ENCODE measurements around the gene TRAPPC2L.

Gene TRAPPC2L, protein sequence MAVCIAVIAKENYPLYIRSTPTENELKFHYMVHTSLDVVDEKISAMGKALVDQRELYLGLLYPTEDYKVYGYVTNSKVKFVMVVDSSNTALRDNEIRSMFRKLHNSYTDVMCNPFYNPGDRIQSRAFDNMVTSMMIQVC

DNA sequence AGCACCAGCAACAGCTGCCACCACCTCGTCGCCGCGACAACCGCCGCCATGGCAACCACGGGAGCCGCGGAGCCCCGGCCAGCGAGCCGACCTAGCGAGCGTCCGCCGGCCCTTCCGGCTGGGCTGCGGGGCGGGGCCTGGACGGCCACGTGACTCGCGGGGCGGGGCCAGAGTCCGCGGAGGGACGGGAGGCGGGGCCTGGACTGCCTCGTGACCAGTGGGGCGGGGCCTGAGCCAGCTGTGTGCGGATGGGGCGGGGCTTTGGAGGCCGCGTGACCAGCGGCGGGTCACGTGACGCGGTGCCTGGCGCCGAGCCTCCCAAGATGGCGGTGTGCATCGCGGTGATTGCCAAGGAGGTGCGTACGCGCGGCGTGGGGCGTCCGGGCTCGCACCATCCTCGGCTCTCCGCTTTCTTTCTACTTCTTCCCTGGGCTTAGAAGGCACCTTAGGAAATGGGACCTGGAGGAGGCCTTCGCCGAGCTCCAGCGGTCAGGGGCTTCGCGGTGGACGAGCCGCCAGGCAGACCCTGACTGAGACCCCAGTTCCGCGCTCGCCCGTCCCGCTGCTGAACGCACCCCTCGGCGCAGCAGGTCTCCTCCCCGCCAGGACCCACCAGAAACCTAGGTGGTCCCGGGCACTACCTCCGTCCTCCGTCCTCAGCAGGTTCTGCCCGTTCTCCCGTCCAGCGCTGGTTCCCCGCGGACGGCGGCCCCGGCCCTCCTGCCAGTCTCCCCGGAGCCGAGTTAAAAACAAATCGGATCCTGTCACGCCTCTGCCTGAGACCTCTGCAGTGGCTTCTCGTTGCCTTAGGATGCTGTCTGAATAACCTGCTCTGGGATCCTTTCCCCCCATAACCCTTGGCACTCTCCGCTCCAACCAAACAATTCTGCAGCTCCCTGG, at the start of gene TRAPPC2L, which contains the start of gene GALNS:
TSS of gene TRAPPC2L (plus strand) at position 300 of the 900 bp plus-strand sequence. CDS start at position 324, 24 bp downstream.
TSS of gene GALNS (minus strand) at position 120 of the 900 bp plus-strand sequence. CDS start at position 50, 70 bp downstream.
- peak; percentile 63 to 100 (median 98) for DNase-seq

DNA sequence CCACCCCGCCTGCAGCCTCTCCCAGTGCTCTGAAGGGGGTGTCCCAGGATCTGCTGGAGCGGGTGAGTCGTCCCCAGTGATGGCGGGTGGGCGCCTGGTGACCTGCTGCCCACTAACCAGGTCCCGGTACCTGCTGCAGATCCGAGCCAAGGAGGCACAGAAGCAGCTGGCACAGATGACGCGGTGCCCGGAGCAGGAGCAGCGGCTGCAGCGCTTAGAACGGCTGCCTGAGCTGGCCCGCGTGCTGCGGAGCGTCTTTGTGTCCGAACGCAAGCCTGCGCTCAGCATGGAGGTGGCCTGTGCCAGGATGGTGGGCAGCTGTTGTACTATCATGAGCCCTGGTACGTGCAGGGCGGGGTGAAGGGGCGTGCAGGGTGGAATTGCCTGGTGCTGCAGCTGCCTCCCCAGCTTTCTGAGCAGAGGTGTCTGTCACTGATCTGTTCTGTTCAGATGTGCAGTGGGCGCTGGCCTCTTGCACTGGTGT, 49.7 kb upstream of the TRAPPC2L start:
- DNase-seq, result no peak

DNA sequence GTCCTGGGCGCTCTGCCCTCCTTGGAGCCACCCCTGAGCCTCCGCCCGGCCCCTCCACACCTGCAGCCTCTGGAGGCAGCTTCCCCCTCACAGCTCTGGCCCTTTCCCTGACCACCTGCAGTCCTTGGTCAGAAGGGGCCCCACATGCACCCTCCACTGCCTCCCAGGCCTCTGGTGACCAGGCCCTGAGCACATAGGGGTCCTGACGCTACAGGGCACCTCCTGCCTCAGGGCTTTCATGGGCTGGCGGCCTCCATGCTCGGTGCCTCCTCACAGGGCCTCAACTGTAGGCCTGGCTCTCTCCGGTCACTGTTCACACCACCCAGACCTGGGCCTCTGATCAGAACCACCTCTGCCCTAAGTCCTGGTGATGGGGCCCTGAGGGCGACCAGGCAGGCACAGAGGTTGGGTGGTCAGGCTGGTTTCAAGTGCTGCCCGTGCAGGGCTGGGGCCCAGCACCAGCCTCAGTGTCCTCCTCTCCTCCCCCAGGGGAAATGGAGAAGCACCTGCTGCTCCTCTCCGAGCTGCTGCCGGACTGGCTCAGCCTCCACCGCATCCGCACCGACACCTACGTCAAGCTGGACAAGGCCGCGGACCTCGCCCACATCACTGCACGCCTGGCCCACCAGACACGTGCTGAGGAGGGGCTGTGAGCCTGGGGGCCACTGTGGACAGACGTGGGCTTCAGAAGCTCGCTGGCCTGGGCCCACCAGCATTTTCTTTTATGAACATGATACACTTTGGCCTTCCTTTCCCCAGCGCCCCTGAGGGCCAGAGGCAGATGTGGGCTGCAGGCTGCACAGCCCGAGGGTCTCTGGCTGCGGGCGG, 49.1 kb upstream of the TRAPPC2L start:
- no peak for DNase-seq

DNA sequence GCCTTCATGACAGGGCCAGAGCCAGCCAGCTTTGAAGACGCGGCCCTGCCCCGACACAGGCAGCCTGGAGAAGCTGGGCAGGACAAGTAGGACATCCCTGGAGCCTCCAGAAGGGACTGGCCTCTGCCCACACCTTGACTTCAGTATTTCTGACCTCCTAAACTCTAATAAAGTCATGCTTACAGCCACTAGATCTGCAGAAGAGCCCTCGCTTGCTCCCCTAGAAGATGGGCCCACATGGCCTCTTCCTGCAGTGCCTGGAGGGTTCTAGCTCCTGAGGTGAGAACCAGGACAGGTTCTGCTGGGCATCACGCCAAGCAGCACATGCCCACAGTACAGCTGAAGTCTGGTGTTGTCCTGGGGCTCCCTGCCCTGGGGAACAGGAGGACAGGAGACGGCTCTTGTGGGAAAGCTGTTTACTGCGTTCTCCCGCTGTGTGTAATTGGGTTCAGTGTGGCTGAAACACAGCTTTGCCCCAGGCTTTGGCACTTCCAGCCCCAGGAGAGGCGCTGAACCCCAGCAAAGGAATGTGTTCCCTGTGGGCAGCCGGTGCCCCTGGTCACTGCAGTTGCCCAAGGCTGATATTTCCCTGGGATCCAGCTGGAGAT, 47.8 kb upstream of the TRAPPC2L start:
- DNase-seq, result no peak

DNA sequence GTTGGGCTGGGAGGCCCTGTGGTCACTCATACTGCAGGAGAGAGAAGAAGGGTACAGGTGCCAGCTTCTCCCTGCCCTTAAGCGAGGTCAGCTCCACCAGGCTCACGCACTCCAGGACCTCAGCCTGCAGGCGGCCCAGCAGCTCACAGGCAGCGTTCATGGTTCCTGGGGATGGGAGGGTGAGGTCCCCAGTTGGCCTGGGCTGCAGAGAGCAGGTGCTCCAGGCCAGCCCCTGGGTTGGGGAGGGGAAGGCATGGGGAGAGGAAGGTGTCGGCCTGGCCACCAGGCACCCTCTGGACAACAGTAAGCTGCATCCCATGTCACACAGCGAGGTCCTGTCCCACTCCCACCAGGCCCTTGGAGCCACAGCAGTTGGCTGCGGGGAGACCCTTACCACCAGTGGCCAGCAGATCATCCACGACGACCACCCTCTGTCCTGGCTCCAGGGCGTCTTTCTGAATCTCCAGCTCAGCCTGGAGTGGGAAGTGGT, 47.2 kb upstream of the TRAPPC2L start:
- DNase-seq, result no peak

DNA sequence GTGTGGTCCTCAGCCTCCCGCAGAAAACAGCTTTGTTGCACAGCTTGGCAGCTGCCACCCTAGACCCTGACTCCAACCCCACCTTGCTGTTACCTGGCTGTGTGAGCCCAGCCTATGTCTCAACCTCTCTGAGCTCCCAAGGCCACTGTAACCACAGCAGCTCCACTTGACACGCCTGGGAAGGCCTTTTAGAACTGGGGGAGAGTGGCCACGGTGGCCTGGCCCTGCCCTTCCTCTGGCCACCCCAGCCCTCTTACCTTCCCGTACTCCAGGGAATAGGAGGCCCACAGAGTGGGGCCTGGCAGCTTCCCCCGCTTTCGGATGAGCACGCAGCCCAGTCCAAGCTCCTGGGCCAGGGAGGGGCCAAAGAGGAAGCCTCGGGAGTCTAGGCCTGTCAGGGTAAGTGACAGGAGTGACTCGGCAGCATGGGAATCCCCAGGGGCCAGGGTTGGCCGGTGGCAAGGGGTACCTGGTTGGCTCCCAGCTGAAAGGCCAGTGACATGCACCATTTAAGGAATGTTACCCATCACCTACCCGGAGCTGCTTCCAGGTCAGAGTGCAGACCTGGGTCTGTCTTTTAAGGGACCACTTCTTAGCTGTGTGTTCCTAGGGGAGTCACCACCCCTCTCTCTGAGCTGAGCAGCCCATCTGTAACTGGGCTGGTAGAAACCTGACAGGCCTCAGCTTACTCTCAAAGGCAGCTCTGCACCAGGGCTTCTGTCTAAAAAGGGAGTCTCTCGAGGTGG, 46.6 kb upstream of the TRAPPC2L start:
- DNase-seq, result no peak

DNA sequence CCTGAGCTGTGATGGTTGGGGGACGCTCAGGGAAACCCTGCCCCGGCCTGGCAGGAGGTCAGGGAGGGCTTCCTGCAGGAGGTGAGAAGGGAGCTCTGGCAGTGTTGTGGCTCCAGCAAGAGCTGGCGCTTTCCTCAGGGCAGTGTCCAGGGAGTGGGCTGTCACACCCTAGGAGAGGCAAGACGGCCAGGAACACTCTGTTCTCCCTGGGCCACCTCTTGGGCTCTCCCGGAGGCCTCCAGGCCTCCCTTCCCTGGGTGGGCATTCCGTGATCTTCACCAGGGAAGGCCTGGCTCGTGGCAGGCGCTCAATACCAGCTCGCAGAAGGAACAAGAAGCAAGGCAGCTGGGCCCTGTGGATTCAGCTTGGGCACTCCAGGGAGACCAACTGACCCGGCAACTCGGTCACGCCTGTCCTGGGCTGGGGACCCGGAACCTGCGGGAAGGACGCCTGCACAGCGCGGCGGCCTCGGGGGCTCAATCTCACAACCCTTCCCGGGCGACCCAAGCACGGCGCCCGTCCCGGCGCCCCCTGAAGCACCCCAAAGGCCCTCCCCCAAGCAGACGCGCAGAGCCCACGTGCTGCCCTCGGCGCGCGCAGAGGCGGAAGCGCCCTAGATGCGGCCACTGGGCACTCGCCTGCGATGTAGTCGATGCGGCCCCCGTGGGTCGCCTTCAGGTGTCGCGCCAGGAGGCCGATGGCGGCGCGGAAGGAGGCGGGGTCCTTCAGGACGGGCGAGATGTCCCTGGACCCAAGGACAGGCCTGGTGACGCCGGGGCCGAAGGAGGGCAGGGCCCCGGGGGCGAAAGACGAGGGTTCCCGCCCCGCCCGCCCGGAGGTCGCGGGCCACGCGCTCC, 45.8 kb upstream of the TRAPPC2L start:
- DNase-seq, result peak; percentile 52 to 93 (median 81)

DNA sequence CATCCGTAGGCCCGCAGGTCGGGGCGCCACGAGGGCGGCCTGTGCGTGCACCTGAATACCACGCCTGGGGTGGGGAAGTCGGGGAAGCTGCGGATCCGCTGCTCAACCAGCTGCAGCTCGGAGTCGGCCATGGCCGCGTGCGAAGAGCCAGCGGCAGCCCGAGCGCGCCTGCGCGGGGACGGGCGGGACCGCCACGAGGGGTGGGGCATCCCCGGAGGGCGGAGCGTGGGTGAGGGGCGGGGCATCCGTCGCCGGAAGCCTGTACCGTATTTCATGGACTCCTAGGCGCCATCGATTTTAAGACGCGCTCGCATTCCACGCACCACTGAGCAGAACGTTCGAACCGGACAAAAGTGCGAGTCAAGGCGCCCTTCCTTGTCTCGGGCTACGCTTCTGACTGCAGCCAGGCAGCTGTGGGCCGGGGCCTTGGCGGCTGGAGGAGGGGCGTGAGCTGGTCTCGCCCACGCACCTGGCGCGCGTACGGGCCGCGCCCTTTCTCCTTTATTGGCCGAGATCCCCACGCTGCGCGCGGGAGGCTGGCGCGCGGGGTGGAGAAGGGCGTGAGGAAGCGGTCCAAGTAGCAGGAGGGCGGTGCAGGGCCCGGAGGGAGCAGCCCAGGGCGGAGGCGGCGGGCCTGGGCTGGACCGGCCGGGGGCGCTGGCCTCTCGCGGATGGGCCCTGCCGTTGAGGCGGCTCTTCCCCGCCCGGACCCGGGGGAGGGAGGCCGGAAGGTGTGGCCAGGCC, 45.0 kb upstream of the TRAPPC2L start, which contains the start of gene APRT:
TSS of gene APRT (minus strand) at position 160 of the 744 bp plus-strand sequence. CDS start at position 131, 29 bp downstream.
- peak; percentile 59 to 93 (median 88) for DNase-seq

DNA sequence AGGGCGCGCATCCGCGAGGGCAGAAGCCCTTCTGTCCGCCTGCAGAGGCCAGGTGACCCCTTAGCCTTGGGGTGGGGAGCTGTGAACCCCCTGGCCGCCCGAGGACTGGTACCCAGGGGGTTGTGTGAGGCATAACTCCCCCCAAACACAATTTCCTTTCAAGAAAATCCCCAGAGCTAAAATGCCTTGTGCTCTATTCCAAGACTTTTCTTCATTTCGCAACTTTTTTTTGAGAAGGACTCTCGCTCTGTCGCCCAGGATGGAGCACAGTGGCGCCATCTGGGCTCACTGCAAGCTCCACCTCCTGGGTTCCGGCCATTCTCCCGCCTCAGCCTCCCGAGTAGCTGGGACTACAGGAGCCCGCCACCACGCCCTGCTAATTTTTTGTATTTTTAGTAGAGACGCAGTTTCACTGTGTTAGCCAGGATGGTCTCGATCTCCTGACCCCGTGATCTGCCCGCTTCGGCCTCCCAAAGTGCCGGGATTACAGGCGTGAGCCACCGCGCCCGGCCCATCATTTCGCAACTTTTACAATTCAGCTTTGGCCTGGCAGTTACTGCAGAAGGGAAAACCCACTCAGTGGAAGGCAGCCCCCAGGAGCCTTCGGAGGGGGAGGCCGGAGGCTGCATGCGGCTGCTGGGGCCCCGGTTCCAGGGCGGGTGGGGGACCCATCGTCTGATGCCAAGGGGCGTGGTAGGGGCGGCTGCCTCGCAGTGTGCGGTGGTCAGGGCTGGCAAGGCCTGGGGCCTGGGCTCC, 44.2 kb upstream of the TRAPPC2L start:
- DNase-seq, result peak in 3 of 51 donors; percentile 9 to 30 (median 10)

DNA sequence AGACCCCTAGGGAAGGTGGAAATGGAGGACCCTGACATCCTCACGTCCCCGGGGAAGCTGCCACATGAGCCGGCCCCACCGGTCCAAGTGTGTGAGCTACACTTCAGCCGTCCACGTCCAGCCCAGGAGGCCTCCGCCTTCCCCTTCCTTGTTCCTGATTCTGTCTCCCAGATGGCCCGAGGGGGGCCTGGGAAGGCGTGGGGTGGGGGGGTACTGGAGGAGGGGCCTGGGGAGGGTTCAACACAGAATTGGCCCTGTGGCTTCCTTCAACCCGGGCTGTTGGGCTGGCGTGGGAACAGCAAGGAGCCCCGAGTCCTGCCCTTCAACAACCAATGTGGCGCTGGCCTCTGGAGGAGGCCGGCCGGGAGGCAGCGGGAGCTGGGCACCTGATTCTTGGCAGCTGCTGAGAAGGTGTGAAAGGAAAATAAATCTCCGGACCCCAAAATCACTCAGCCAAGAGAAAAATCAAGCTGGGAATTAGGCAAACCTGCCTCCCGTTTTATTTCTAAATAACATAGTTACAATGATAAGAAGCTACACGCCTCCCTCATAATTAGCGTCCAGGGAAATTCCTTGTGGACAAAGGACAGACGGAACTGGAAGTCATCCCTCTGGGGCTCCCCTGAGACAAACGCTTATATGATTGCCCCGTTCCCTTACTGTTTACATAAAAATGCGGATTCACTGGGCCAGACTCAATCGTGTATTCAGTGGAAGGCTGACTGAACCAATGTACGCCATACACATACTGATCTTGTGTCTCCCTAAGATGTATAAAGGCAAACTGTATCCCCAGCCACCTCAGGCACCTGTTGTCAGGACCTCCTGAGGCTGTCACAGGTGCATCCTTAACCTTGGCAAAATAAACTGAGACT, 43.4 kb upstream of the TRAPPC2L start:
- DNase-seq, result no peak

DNA sequence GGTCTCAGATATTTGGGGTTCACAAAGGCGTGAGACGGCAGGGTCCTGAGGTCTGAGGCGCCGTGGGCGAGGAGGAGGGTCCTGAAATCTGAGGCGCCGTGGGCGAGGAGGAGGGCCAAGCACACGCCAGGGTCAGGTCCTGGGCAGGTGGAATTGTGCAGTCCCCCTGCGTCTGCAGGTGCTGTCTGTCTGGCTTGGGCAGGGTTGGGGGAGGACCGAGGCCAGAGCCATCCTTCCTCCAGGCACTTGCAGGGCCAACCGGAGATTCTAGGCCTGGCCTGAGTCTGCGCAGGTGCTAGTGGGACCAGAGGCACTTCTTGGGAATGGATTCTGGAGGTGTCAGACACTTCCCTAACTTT, 42.8 kb upstream of the TRAPPC2L start:
- no peak for DNase-seq

DNA sequence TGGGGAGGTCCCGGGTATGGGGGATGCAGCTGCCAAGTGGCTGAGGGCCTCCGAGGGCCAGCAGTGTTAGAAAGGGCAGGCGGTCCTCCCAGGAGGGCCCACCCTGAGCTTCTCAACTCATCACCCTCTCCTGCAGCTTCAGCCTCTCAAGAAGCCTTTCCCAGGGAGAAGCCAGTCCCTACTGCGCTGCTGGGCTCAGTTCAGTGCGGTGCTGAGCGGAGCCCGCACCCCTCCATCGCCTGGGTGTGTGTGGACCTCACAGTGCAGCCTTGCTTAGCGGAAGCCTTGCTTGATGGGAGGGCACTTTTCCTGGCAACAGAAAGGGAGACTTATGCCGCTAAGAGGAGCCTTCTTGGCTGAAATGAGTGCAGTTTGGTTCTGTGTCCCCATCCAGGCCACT, 41.7 kb upstream of the TRAPPC2L start:
- no peak for DNase-seq

DNA sequence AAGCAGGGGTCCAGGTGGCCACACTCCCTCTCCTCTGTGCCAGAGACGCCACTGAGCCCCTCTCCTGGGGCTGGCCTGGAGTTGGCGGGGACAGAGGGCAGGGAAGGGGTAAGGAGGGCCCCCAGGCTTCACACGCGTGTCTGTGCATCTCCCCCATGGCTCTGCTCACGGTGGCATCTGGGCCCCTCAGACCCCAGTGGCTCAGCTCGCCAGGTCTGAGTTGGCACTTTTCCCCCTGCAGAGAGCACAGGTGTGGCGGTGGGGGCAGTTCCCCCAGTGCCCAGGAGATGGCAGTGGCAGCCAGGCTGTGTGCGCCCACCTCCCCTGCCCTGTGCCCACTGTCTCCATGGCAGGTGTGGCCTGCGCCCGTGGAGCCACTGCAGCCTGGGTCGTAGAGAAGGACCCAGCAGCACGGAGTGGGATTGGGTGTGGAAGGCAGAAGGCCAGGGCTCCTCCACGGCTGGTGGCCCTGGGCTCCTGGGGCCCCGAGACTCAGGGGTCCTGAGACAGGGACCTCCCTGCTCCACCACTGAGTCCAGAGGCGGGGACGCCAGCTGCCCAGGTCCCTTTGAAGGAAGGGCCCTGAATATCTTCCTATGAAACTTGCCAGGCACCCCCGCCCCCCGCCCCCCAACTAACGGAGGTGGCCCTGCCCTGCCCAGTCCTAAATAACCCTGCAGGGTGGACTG, 40.9 kb upstream of the TRAPPC2L start:
- peak in 6 of 51 donors; percentile 14 to 25 (median 16) for DNase-seq

DNA sequence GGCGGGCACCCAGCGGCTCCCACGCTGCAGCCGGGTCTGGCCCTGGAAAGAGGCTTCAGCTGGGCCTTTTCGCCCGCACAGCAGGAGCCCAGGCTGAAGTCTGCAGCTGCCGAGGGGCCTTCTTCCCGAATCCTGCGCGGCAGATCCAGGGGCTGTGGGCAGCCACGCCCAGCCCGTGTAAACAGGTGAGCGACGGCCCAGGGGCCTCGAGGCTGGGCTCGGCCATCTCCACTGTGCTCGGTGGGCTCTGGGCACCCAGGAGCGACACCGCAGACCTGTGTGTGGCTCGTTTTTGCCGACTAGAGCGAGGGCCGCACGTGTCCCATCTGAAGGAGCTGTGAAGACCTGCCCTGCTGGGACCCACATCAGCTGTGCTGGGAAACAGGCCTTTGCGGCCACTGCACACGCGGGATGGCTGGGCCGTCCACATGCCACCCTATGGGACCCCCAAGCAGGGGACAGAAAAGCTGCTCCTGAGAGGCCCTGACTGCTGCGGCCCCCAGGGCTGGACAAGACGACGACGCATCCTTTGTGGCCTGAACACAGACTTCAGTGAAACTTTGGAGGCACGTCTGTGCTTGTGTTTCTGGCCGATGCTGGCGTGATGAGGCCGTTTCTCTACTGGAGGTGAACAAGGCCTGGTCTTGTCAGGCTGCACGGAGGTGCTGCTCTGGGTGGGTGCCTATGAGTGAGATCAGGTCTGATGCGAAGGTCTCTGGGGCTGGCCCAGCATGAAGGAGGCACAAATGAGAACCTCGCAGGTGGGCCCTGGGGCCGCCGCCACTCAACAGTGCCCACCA, 40.0 kb upstream of the TRAPPC2L start:
- DNase-seq, result no peak

Measured in hypothalamus (tissue), 51 donors.